ENCODE results near the gene OR5C1. TPM values are rescaled to one million over a fixed set of nuclear protein-coding genes. Genes with fewer than 3 reads are reported as not detected.
A peak's percentile ranks its signal among the peaks of the same experiment; 100 is the strongest.

OR5C1 gene
- total and polyA plus RNA-seq, 2 of the 13 experiments (the other 11 are each of a cell fraction or from before 2014, with no cell fraction given) = not detected

GRCh38 chr9:122837266-122837850 is 48.6 kb downstream of the OR5C1 start:
- H4K20me1 ChIP-seq (ENCODE audit: insufficient read depth, low read length) = no peaks in the 10 kb centered on the region
- POLR2A ChIA-PET = interaction anchor here (1.0 to 1.8 kb wide), 2 partner anchors 8 to 9 kb away, joined by 3 to 5 read pairs; partner anchors contain the start of gene PDCL
- no peaks in the 10 kb centered on the region for H3K79me2 ChIP-seq (ENCODE audit: insufficient read depth, low read length)
- CTCF ChIA-PET (ENCODE audit: low intra/inter-chr PET ratio, low total read pairs) = no interaction called here
- in situ Hi-C loops (cut with HindIII; ENCODE audit: extremely low pct_ligation_motif_present, low pct_unique_long_range_greater_than_20kb) (no loop called here), intact Hi-C loops (cut with micrococcal nuclease; ENCODE audit: unreplicated experiment) (no loop called here)
- H3K27me3 ChIP-seq (ENCODE audit: control insufficient read depth in 1 of 2, insufficient read depth in 2 of 2, low read length in 2 of 2) = no peaks in the 10 kb centered on the region
- no peak overlapping the region for H2AFZ ChIP-seq (ENCODE audit: low read length)
- H3K36me3 ChIP-seq (replicated peaks in 1 of 2; ENCODE audit: control insufficient read depth in 1 of 2, insufficient read depth in 2 of 2, low read length in 2 of 2) = no peaks in the 10 kb centered on the region
- BruUV-seq (replicated peaks) = no TSS peak
- H3K4me1 ChIP-seq (ENCODE audit: insufficient read depth, low read length) = peaks cover 37% of the 10 kb centered on the region
- no peaks in the 10 kb centered on the region for H3K9me3 ChIP-seq (ENCODE audit: low read length)
- WGBS (ENCODE audit: low lambda C conversion rate) = 23% methylated on average over 11 of the region's 14 CpGs
- DNase-seq (ENCODE audit: low spot score) (no peak), ATAC-seq (peak; percentile 61), FAIRE-seq (no peak)
- H3K4me2 ChIP-seq (ENCODE audit: low read depth, low read length) = peak overlapping the region; percentile 77
- H3K9ac ChIP-seq (ENCODE audit: insufficient read depth, low read depth, low read length) = 0 out of 2 replicates have a peak overlapping the region, but pooled peaks have one; percentile 38
- H3K27ac ChIP-seq (ENCODE audit: extremely low read length, insufficient read depth, low read length) = no peak overlapping the region
- H3K4me3 ChIP-seq (replicated peaks in 1 of 3; ENCODE audit: insufficient read depth in 1 of 3, low read depth in 2 of 3, low read length in 3 of 3) = peak overlapping the region in 2 of 3 experiments; percentile 27 to 59; a peak in 4 of 6 replicates
- TF ChIP-seq TSC22D2 (CRISPR knock-in tag; IDR thresholded peaks at IDR 0.05; ENCODE audit: borderline replicate concordance) = no peak
- peak; percentile 66 for TF ChIP-seq RARA (CRISPR knock-in tag; IDR thresholded peaks at IDR 0.05)
- no peak for TF ChIP-seq THRA (CRISPR knock-in tag; IDR thresholded peaks at IDR 0.05; ENCODE audit: borderline replicate concordance)
- TF ChIP-seq ZBTB33 (CRISPR knock-in tag; IDR thresholded peaks at IDR 0.05) = peak; percentile 42; the same call in 1 of the 2 replicates
- TF ChIP-seq ZNF260 (CRISPR knock-in tag; IDR thresholded peaks at IDR 0.05; ENCODE audit: borderline replicate concordance, low read depth) = no peak
- TF ChIP-seq ZMYM4 (CRISPR knock-in tag; IDR thresholded peaks at IDR 0.05) = 0 out of 2 replicates have a peak, but pooled peaks have one; percentile 25
- peak; percentile 46; the same call in 1 of the 2 replicates for TF ChIP-seq CBX5 (CRISPR knock-in tag; IDR thresholded peaks at IDR 0.05; ENCODE audit: borderline replicate concordance)
- no peak for TF ChIP-seq NFKB2 (CRISPR knock-in tag; IDR thresholded peaks at IDR 0.05; ENCODE audit: borderline replicate concordance)
- no peak for TF ChIP-seq ZSCAN20 (CRISPR knock-in tag; IDR thresholded peaks at IDR 0.05; ENCODE audit: borderline replicate concordance)
- TF ChIP-seq ZNF224 (CRISPR knock-in tag; IDR thresholded peaks at IDR 0.05) = no peak
- TF ChIP-seq ZNF691 (CRISPR knock-in tag; IDR thresholded peaks at IDR 0.05; ENCODE audit: borderline replicate concordance, low read depth) = no peak
- TF ChIP-seq MTF2 (CRISPR knock-in tag; IDR thresholded peaks at IDR 0.05; ENCODE audit: borderline replicate concordance) = no peak
- TF ChIP-seq SALL1 (CRISPR knock-in tag; IDR thresholded peaks at IDR 0.05) = peak; percentile 27; the same call in 1 of the 2 replicates
- peak; percentile 93 for TF ChIP-seq ZNF121 (CRISPR knock-in tag; IDR thresholded peaks at IDR 0.05)
- TF ChIP-seq SP5 (CRISPR knock-in tag; IDR thresholded peaks at IDR 0.05; ENCODE audit: borderline replicate concordance, low read depth) = no peak
- TF ChIP-seq KDM1A (CRISPR knock-in tag; IDR thresholded peaks at IDR 0.05) = peak; percentile 61; the same call in 1 of the 2 replicates
- TF ChIP-seq MIER3 (CRISPR knock-in tag; IDR thresholded peaks at IDR 0.05; ENCODE audit: borderline replicate concordance) = no peak
- no peak for TF ChIP-seq ZNF280B (CRISPR knock-in tag; IDR thresholded peaks at IDR 0.05; ENCODE audit: borderline replicate concordance)
- TF ChIP-seq SMAD9 (CRISPR knock-in tag; IDR thresholded peaks at IDR 0.05) = no peak
